HG02885 (cell line): ENCODE data around the gene LRRC4C.

Experiments
- ATAC-seq: cut with Tn5 transposase; IDR thresholded peaks from one replicate; pipeline ENCODE4 v1.9.1; 2021; ENCODE audit warnings: mild to moderate bottlenecking; ENCODE audit not compliant: unreplicated experiment, poor library complexity

Gene LRRC4C

DNA sequence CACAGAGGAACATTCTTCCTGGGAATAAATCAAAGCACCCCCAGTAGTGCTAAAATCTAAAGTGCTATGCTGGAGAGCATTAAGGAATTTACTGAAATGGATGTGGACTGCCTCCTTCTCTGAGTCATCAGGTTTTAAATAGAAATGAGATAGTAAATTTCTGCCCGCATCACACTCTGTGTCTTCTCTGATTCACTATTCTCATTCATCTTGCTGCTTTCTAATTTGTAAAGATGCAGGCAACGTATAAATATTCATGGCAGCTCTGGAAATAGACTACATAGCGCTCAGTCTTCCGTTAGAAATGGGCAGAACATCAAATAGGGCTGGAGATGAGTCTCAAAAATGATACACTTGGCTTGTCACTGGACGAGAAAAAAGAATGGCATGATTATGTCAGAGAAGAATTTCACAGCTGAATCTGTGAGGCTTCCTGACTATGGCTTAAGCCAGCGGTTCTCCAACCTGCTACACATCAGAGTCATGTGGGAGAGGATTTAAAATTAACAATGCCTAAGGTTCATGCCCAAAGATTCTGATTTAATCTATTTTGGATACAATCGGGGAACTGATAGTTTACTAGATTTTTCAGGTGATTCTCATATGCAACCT, 178.2 kb downstream of the LRRC4C start:
- ATAC-seq: no peak

DNA sequence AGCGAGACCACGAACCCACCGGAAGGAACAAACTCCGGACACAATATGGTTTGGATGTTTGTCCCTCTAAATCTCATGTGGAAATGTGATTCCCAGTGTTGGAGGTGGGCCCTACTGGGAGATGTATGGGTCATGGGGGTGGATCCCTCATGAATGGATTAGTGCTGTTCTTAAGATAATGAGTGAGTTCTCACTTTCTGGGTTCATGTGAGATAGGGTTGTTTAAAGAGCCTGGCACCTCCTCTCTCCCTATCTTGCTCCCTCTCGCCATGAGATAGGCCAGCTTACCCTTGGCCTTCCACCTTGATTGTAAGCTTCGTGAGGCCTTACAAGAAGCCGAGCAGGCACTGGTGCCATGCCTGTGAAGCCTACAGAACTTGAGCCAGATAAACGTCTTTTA, 184.6 kb downstream of the LRRC4C start:
- no peak for ATAC-seq

DNA sequence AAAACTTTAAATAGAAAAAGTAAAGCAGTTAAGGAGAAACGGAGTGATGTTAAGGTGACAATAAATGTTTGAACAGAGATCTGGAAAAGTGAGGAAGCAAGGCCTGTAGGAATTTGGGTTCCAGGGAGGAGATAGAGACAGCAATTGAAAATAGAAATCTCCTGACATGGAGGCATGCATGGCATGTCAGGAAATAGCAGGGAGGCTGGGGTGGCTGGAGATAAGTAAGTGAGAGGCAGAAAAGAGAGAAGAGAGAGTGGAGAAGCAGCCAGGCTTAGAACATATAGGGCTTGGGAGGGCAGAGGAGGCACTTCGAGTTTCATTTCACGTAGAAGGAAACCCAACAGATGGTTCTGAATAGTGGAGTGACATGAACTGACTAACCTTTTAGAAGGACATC, 185.5 kb downstream of the LRRC4C start:
- ATAC-seq: no peak

DNA sequence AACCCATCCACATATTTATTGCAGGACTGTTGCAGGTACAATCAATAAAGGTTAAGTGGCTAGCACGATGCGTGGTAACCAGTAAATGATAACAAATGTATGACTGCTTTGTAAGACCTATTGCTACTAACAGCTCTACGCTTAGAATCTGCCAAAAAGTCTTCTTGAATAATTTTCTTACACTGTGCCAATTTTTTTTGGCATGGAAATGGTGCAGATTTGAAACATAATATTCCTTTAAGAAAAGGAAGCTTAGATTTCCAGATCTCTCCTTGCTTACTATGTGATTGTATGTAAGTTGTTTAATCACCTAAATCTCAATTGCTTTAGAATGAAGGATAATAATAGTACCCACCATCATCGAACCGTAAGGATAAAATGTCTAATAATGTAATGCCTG, 192.0 kb downstream of the LRRC4C start:
- no peak for ATAC-seq

DNA sequence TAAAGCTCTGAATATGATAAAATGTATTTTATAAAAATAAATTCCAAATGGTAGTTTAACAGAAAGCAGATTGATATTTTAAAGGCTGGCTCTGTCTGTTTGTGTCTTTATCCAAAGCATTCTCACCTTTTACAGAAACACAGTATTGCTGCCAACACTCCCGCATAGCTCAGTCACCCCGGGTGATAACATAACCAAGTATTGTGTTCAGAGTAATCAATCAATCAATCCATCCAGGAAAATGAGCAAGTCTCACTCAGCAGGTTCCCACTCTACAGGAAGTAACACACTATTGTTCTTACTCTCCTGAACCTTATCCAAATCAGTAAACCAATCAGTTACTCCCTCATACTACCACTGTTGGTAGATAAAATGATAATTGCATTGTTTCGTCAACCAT, 203.4 kb downstream of the LRRC4C start:
- no peak for ATAC-seq

DNA sequence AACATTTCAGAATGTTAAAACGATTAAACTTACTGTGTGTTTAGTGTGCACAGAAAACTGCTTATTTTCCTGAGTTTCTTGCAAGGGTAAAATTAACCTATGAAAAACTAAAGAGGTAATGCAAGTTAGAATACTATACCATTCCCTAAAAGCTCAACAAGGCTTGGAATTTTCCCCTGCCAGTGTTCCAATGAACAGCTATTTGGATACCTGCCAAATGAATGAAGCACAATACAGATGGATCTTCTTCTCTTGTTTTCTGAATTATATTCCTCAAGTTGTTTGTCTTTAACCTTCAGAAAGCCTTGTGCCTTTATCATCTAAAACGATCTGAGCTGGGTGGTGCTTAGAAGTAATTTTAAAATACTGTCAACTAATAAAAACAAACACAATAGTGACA, 204.5 kb downstream of the LRRC4C start:
- ATAC-seq: no peak

DNA sequence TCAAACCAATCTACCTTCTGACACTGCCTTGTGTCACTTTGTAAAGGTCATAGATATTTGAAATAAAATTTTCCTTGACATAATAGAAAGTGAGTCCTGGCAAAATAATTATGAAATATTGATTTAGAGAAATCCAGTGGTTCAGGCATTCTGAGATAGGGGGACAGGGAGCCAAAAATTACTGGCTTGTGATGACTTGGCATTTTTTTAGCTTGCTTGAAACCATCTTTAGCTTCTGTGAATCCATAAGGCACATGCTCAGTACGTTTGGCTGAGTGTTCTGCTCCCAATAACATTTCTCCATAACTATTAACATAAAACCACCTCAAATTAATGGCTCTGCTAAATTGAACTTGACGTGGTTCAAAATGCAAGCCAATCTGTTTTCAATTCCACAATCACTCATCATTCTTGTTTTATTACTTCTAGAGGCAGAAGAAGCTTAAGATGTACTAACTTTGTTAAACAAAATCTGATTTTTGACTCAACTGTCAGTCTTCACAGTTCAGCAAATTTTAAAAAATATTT, 209.0 kb downstream of the LRRC4C start:
- no peak for ATAC-seq

DNA sequence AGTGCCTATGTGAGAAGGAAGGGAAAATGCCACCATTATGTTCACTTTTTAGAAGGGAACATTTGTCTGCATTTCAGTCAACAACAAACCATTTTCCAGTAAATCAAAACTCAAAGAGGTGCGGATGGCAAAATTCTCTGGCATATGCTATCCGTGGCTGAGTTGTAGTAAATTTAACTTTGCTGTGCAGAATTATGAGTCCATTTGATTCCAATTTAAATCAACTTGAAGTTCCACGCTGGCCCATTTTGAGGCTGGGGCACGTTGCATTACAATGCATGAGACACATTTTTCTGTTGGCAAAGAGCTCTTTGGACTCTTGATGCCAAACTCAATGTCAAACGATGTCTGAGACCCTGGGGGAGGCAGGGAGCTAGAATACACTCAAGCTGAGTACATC, 211.8 kb downstream of the LRRC4C start:
- no peak for ATAC-seq

DNA sequence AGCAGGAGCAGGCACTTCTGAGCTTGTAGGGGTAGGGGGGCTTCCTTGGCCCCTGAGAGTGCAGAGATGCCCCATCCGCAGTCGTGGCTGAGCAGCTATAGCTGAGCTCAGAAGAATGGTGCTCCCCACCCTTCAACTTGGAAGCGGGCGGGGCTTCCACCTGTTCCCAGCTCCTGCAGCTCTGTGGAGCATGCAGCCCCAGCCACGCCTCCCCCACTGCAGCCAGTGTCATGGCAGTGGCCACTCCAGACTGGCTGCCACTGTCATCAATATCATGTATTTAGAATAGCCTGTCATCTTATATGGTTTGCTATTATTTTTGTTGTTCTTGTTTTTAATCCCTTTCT, 213.1 kb downstream of the LRRC4C start:
- no peak for ATAC-seq

DNA sequence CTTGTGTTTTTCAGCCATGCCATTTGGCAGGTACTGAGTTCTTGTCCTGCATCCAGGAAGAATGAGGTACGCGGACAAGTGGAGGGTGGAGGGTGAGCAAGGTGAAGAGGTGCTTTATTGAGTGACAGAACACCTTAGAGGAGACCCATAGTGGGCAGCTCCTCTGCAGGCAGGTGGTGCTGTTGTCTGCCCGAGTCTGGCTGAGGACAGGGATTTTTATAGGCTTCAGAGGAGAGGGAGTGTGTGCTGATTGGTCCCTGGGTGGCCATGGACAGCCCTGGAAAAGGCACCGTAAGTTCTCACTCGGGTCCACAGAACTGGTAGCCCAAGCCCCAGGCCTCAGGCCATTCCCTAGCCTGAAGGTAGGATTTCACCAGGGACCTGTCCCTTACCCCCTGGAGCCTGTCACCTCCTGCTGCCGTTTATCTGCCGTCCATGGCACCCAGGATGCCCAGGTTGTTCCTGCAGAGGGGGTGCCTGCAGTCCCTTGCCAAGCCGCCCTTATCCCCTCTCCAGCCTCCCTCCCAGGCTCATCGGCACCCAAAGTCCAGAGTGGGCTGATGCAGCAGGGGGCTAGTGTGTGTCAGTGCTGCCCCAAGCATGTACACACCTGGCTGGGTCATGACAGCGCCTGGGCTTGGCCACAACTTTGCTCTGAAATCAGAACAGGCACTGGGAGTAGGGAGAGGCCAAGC, 213.6 kb downstream of the LRRC4C start:
- no peak for ATAC-seq

DNA sequence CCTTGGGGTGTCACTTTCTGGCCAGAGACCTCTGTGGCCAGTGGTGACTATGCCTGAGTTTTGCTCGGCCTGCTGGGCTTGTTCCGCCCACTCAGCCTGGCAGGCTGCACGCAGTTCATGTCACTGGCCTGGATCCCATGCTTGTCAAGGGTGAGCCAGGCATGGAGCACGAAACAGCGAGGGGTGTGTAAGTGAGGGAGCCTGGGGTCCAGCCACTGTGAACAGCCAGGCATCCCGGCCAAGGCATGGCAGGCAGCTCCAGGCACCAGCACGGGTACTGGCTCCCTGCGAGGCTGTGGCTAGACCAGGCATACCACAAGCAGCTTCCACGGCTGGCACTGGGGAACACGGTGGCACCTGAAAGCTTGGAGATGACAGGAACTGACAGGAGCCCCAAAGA, 214.3 kb downstream of the LRRC4C start:
- ATAC-seq: no peak

DNA sequence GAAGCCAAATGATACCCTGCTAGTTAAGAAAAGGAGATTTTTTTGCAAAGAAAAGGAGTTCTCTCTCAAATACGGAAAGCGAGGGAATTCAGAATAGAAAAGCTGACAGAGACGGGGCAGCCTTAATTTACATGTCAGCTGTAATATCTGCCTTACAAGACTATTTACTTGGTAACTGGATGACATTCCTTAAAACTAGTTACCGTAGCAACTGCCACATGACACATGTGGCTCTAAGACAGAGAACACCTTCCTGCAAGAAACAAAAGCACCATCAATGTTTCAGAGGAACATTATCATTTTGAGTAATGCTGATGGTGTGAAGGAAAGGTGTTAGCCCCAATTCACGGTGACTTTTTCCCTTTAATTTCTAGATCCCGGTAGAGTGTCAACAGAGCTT, 222.1 kb downstream of the LRRC4C start:
- no peak for ATAC-seq

DNA sequence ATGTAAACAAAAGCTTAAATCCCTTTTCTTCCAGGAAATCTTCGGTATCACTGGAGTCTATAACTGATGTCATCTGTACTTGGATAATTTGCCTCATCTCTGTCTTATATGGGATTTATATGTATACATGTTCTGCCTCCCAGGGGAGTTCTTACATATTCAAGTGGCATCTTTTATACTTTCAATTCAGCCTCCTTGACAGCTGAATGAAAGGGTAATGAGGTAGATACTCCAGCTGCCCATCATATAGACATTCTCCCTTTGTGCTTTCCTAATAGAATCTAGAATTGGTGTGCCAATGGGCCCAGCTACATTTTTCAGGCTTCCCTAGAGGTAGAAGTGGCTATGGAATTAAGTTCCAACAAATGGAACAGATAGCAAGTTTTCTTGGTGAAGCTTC, 223.8 kb downstream of the LRRC4C start:
- ATAC-seq: no peak

DNA sequence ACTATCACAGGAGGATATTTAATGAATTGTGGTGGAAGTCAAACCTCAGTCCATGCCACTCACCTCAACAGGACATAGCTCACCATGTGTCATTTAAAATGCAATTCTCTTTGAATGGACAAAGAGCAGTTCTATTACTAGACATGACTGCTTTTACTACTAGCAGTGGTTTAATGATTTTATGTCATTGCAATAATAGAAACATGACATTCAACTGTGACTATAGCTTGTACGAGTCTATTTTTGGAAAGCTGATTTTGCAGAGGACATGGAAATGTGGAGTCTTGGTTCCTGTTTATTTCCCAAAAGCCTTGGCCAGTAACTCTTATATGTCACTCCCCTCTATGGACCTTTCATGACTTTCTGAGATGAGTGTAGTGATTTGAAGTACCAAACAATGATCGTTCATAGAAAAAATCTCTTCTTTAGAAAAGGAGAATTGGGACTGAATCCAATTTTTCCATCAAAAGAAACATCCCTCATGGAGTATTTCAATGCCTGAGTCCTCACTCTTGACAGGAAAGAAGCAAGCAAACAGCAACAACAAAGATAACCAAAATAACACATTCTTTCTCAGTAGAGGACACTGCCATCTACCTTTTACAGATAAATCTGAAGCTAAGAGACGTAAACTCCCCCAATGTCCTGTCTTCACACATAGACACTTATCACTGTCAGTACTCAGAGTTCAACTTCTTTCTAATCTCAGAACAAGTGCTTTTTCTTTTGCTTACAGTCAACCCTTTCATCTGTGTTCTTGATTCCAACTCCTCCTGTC, 233.4 kb downstream of the LRRC4C start:
- no peak for ATAC-seq

DNA sequence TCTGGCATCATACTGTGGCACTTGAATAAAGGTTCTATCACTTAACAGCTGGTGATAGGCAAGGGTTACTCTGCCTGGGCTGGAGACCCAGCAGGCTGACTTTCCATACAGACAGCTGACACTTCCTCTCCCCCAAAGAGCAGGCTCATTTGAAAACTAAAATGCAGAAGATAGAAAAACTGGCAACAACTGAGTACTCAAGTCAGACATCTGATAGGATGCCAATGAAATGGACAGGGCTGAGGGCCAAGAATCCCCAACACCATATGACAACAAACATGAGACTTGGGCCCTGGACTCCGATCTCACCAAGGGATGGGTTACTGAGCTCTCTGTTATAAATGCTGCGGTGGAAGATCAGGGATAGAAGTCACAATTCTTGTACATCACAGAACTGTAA, 237.2 kb downstream of the LRRC4C start:
- ATAC-seq: no peak

DNA sequence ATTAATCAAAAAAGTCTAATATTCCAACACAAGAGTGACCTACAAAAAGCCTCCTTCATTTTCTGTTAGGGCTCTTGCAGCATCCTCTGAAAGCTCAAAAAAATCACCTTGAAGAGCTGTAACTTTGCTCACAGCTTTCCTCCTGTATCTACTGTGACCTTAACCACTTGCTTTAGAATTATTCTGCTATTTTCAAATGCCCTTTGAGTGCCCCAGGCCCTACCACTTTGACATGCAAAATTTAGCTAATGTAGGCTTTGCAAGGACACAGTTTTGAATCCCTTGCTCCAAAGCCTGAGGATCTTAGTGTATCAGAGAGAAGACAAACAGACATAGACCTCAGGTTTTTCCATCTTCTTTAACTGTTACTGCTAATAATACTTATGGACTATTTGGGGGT, 253.1 kb downstream of the LRRC4C start:
- ATAC-seq: no peak

DNA sequence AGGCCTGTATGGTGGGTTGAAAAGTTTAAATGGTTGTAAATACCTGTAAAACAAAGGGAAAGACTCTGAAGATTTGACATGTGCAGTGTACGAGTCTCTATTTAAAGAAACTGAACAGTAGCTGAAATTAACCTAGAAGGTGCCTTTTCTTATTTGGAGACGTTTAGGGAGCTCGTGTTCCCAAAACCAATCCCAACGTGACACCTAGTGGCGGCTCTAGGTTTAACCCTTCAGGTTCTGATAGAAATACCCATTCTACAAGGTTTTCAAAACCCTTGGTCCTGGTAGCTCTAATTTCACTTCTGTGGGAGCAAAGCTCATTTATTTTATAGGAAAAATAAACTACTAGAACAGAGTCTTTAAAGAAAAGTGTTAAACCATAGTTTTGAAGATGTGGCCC, 258.3 kb downstream of the LRRC4C start:
- ATAC-seq: peak; percentile 63

DNA sequence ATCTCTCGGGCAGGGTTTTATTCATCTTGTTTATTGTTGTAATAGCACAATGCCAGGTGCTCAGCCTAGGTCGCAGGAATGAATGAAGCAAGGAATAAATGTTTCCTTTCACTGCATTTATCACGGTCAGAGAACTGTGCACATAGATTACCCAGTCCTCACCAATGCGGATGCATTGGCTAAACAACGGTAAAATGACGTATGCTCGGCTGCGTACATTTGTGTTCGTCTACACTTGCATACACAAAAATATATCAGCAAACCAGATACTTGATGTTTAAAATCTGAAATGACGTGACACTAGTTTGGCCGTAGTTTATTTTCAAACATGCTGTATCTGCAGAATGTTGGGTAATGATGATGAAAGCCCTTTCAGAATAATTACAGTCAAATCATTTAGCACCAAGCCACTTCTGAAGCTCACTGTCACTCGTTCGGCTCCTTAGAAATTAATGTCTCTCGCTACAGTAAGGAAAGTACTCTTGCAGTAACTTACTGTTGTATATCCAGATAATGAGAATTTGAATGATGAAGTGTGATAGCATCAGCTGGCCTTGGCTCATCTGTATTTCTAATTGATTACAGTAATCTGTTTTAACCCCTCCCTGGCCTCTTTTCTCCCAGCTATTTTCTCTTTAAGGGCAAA, 268.9 kb downstream of the LRRC4C start:
- ATAC-seq: no peak

DNA sequence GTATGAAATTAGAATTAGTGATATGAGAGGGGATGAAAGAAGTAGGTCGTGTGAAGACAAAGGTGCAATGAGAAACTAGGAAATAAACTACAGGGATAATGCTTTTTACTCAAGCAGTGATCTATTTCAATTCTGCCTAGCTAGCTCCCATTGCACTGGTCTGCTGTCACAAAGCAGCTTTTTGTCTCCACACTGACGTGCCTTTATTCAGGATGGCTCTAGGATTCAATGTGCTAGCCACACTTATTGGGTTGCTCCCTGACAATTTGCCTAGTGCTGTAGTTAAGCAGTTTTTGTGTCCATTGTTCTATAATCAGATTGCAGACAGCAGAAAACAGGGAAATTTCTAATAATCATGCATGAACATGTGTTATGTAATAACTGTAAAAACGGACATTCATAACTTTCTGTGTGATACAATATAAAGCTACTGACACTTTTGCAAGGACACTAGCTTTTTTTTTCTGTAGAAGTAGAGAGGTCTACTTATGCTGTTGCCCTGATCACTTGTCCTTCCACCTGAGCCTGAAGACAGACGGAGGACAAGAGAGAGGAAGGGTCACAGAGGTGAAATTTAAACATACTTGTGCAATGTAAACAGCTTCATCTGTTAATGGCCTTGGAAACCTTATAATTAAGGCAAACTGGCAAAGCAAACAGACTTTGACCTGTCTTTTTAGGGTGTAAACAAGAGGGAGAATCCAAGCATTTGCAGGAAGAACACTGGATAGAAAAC, 269.6 kb downstream of the LRRC4C start:
- ATAC-seq: no peak

DNA sequence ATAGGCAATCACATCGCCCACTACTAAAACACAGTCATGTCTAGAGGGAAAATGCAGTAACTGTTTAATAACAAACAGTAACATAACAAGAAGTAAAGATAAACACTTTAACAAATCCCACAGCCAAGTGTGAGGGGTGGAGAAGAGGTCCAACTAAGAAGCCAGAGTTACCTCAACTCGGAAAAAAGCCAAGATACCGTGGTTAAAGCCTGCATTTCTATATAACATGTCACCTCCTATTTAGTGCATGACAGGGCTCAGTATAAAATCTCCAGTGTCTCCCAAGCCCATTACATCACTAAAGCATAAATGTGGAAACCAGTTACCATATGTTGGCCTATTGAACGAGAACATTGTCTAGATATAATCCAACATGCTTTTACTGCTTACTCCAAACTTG, 281.7 kb downstream of the LRRC4C start:
- no peak for ATAC-seq
